Cerebellar nuclear complex (tissue), 1 donor: ENCODE measurements around the gene OSBPL10.

Experiments used
- DNase-seq, 2 experiments: peaks; one replicate each; lab custom pipeline; 2025; lab: John Stamatoyannopoulos, UW

OSBPL10 gene

GRCh38 chr3:31615071-31615875 lies 365.8 kb downstream of the OSBPL10 start:
- no peak for DNase-seq

- DNase-seq: no peak
Measured at GRCh38 chr3:31614162-31614921, 366.7 kb downstream of the OSBPL10 start.

DNA sequence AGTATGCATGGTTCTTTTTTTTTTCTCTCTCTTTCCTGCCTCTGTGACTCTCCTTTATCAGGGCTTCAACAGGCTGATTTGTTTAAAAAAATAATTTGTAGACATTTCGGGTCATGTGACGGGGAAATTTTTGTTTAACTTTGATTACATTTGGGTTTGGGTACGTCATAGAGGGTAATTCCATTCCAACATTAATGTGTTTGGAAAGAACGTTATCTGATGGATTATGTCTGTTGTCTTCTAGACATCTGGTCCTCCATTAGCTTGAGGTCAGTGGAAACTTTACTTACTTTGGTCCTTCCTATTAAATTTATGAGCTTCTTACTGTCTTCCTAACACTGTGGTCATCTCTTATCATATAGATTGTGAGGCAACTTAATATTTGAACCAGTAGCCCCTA lies 367.4 kb downstream of the OSBPL10 start:
- DNase-seq: no peak

DNA sequence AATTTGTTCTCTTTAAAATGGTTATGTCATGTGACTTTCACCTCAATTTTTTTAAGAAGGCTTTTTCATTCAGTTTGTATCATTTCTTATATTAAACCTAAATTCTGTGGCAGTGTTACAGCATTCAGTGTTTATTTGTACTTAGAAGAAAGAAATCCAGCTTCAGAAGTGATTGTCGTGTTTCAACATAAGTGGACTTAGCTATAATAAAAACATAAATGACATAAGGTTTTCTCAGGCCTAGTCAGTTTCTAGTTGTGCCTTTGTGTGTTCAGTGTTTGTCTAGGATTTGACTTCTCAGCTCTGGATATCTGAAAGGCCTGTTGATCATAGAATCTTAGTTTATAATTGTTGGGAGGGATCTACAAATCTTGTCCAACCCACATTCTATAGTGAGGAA lies 367.9 kb downstream of the OSBPL10 start:
- DNase-seq: no peak
